CD14-positive monocyte (primary cell): ENCODE results near the gene ERBB4. TPM values are rescaled to one million over a fixed set of nuclear protein-coding genes. Genes with fewer than 3 reads are reported as not detected.

Source experiments
- DNase-seq, 3 donors: peaks; one replicate each; pipeline ENCODE4 v3.0.0-alpha.2; 2011 to 2022
- H2AFZ ChIP-seq: 2 replicates; pipeline ENCODE4 v1.6.0; 2012; ENCODE audit warnings: mild to moderate bottlenecking, low read depth, low read length, inconsistent platforms; ENCODE audit not compliant: insufficient read depth, poor library complexity, severe bottlenecking
- H3K27ac ChIP-seq, 2 donors: 1 replicate in 1 of 2; 2 replicates in 1 of 2; pipeline ENCODE4 v1.5.1; 2012 to 2013; ENCODE audit warnings: low read length in 2 of 2, control low read depth in 1 of 2, inconsistent platforms in 1 of 2, low read depth in 1 of 2, mild to moderate bottlenecking in 1 of 2
- H3K27me3 ChIP-seq, 2 donors: one replicate each; pipeline versions ENCODE4 v1.6.0 to v1.6.1; 2011 to 2013; ENCODE audit warnings: low read length in 2 of 2; ENCODE audit not compliant: control insufficient read depth in 2 of 2, insufficient read depth in 2 of 2
- H3K36me3 ChIP-seq, 2 donors: replicated peaks in 1 of 2; 1 replicate in 1 of 2; 2 replicates in 1 of 2; pipeline versions ENCODE4 v1.5.1 to v1.6.1; 2012 to 2013; ENCODE audit warnings: low read length in 2 of 2, control low read depth in 1 of 2, inconsistent platforms in 1 of 2, mild to moderate bottlenecking in 1 of 2; ENCODE audit not compliant: insufficient read depth in 2 of 2, control insufficient read depth in 1 of 2
- H3K4me1 ChIP-seq, 2 donors: 1 replicate in 1 of 2; 2 replicates in 1 of 2; pipeline versions ENCODE4 v1.5.1 to v1.6.1; 2012 to 2013; ENCODE audit warnings: low read length in 2 of 2, control low read depth in 1 of 2, inconsistent platforms in 1 of 2, mild to moderate bottlenecking in 1 of 2, moderate library complexity in 1 of 2; ENCODE audit not compliant: insufficient read depth in 2 of 2, control insufficient read depth in 1 of 2
- H3K4me2 ChIP-seq: replicated peaks from 2 replicates; pipeline ENCODE3; 2012; ENCODE audit warnings: low read length, moderate library complexity, mild to moderate bottlenecking; ENCODE audit not compliant: poor library complexity, severe bottlenecking; ENCODE audit errors: extremely low read depth
- H3K4me3 ChIP-seq, 3 experiments: fragments of 200-600 bp in 1 of 3; sonication (generic) in 1 of 3; replicated peaks in 1 of 3; 1 replicate in 2 of 3; 2 replicates in 1 of 3; pipeline ENCODE4 v1.5.1; 2011 to 2013; ENCODE audit warnings: low read length in 3 of 3, mild to moderate bottlenecking in 3 of 3, control low read depth in 2 of 3, low read depth in 2 of 3, inconsistent platforms in 1 of 3, moderate library complexity in 1 of 3
- H3K79me2 ChIP-seq: 2 replicates; pipeline ENCODE4 v1.6.0; 2012; ENCODE audit warnings: mild to moderate bottlenecking, control low read depth, inconsistent platforms, low read length, moderate library complexity; ENCODE audit not compliant: insufficient read depth
- H3K9ac ChIP-seq: 2 replicates; pipeline ENCODE4 v1.6.0; 2017; ENCODE audit warnings: low read length, mild to moderate bottlenecking; ENCODE audit not compliant: insufficient read depth, poor library complexity, severe bottlenecking
- H3K9me3 ChIP-seq, 2 donors: replicated peaks in 1 of 2; 1 replicate in 1 of 2; 2 replicates in 1 of 2; pipeline versions ENCODE4 v1.5.1 to v1.6.1; 2012 to 2013; ENCODE audit warnings: low read length in 2 of 2, control low read depth in 1 of 2; ENCODE audit not compliant: control insufficient read depth in 1 of 2, insufficient read depth in 1 of 2
- H4K20me1 ChIP-seq: 2 replicates; pipeline ENCODE4 v1.6.0; 2012; ENCODE audit warnings: mild to moderate bottlenecking, low read length, control low read depth, moderate library complexity; ENCODE audit not compliant: insufficient read depth
- H3K27ac Mint-ChIP-seq, 7 donors: one replicate each; pipeline ENCODE4 v1.8.0; 2020; ENCODE audit warnings: mild to moderate bottlenecking in 7 of 7, mixed read lengths in 7 of 7, moderate library complexity in 6 of 7, inconsistent platforms in 2 of 7
- H3K27me3 Mint-ChIP-seq, 3 donors: one replicate each; pipeline ENCODE4 v1.8.0; 2021 to 2022; ENCODE audit warnings: low read depth in 3 of 3, mild to moderate bottlenecking in 3 of 3, mixed read lengths in 3 of 3, moderate library complexity in 3 of 3, inconsistent platforms in 1 of 3
- H3K36me3 Mint-ChIP-seq, 2 donors: one replicate each; pipeline ENCODE4 v1.8.0; 2020; ENCODE audit warnings: mixed read lengths in 2 of 2, inconsistent platforms in 1 of 2, mild to moderate bottlenecking in 1 of 2
- H3K4me1 Mint-ChIP-seq: one replicate; pipeline ENCODE4 v1.8.0; 2020; ENCODE audit warnings: mild to moderate bottlenecking, mixed read lengths
- H3K4me3 Mint-ChIP-seq, 2 donors: one replicate each; pipeline ENCODE4 v1.8.0; 2020; ENCODE audit warnings: mild to moderate bottlenecking in 2 of 2, mixed read lengths in 2 of 2, moderate library complexity in 1 of 2
- H3K9me3 Mint-ChIP-seq, 7 donors: one replicate each; pipeline ENCODE4 v1.8.0; 2020 to 2022; ENCODE audit warnings: mixed read lengths in 7 of 7, mild to moderate bottlenecking in 6 of 7, moderate library complexity in 6 of 7, inconsistent platforms in 2 of 7
- CTCF ChIP-seq: fragments of 200-600 bp; IDR thresholded peaks from one replicate; pipeline ENCODE4 v1.8.0; 2022; ENCODE audit warnings: antibody characterized with exemption, mild to moderate bottlenecking
- WGBS: methylation state at CpG from one replicate; pipeline ENCODE4 v1.1.5; 2013; ENCODE audit warnings: missing lambda C conversion rate; ENCODE audit not compliant: insufficient coverage; 5-methylcytosine and 5-hydroxymethylcytosine counted together
- intact Hi-C, 2 donors: fragments of 100-400 bp; cut with micrococcal nuclease; formaldehyde crosslinking; loops; one replicate each; pipeline versions ENCODE4 v1.15.0 to v1.15.1; 2023
- polyA plus RNA-seq, 3 donors: library from polyadenylated mRNA; depleted of rRNA in 1 of 3; unstranded in 2 of 3; stranded (reverse) in 1 of 3; fragments of 300-500 nt in 2 of 3; fragments of >200 nt in 1 of 3; fragmentation: Illumina TruSeq in 2 of 3; gene quantifications; 1 replicate in 2 of 3; 2 replicates in 1 of 3; pipeline ENCODE4 v1.2.3, GENCODE V29; 2012 to 2021

The ERBB4 gene
- polyA plus RNA-seq, 3 donors = not detected

GRCh38 chr2:212441141-212441540 lies 97.5 kb downstream of the ERBB4 start:
- no peaks in the 10 kb centered on the region for H3K36me3 Mint-ChIP-seq
- H3K36me3 ChIP-seq = no peaks in the 10 kb centered on the region
- no peaks in the 10 kb centered on the region for H4K20me1 ChIP-seq
- DNase-seq = no peak
- peaks cover 0 to 14% (median 2%) of the 10 kb centered on the region in 7 donors for H3K9me3 Mint-ChIP-seq
- H3K4me3 ChIP-seq = no peak overlapping the region
- intact Hi-C loops = no loop called here
- TF ChIP-seq CTCF = no peak
- H3K4me2 ChIP-seq = no peak overlapping the region
- H3K27me3 Mint-ChIP-seq = peaks cover 0 to 3% (median 2%) of the 10 kb centered on the region in 3 donors
- H3K4me1 Mint-ChIP-seq = no peaks in the 10 kb centered on the region
- WGBS = 100% methylated on average over 1 of the region's 1 CpG
- H3K9ac ChIP-seq = no peak overlapping the region
- H3K27ac Mint-ChIP-seq = no peak overlapping the region
- H3K9me3 ChIP-seq = peaks cover 0 to 5% of the 10 kb centered on the region in 2 donors
- H3K27me3 ChIP-seq = no peaks in the 10 kb centered on the region
- no peak overlapping the region for H3K4me3 Mint-ChIP-seq
- H3K27ac ChIP-seq = no peak overlapping the region
- no peaks in the 10 kb centered on the region for H3K79me2 ChIP-seq
- no peaks in the 10 kb centered on the region for H3K4me1 ChIP-seq
- no peak overlapping the region for H2AFZ ChIP-seq

- Histone ChIP-seq H3K79me2 (no peaks in the 10 kb centered on the region), H2AFZ (no peak overlapping the region), H3K27ac (no peak overlapping the region), H3K9me3 (no peaks in the 10 kb centered on the region), H4K20me1 (no peaks in the 10 kb centered on the region), H3K27me3 (no peaks in the 10 kb centered on the region), H3K4me2 (no peak overlapping the region), H3K36me3 (no peaks in the 10 kb centered on the region), H3K9ac (no peak overlapping the region), H3K4me1 (no peaks in the 10 kb centered on the region), H3K4me3 (no peak overlapping the region)
- no peak overlapping the region for H3K27ac Mint-ChIP-seq
- WGBS = no CpG with 5 or more reads among the region's 1 CpG
- intact Hi-C loops = no loop called here
- H3K4me1 Mint-ChIP-seq = no peaks in the 10 kb centered on the region
- no peak for DNase-seq
- no peaks in the 10 kb centered on the region for H3K27me3 Mint-ChIP-seq
- peaks cover 0 to 2% (median 0%) of the 10 kb centered on the region in 7 donors for H3K9me3 Mint-ChIP-seq
- no peak for TF ChIP-seq CTCF
- H3K36me3 Mint-ChIP-seq = no peaks in the 10 kb centered on the region
- no peak overlapping the region for H3K4me3 Mint-ChIP-seq
Observed at GRCh38 chr2:212428681-212429478, 109.7 kb downstream of the ERBB4 start.
